K562 (cell line): ENCODE results near the gene SUMF1. TPM values are rescaled to one million over a fixed set of nuclear protein-coding genes. Genes with fewer than 3 reads are reported as not detected.
A peak's percentile ranks its signal among the peaks of the same experiment; 100 is the strongest.

Source experiments
- BRD4 ChIP-seq: fragments of 200-600 bp; sonication (generic); IDR thresholded peaks from 2 replicates; pipeline ENCODE4 v1.6.1; 2017; ENCODE audit warnings: inconsistent platforms
- DDX20 ChIP-seq: fragments of 450-650 bp; IDR thresholded peaks from 2 replicates; pipeline ENCODE4 v1.6.1; 2016; ENCODE audit warnings: missing genetic modification characterization, low read depth, mild to moderate bottlenecking, missing compliant biosample characterization, moderate library complexity
- HLTF ChIP-seq: fragments of 450-650 bp; IDR thresholded peaks from 2 replicates; pipeline ENCODE4 v1.6.1; 2016
- KHSRP ChIP-seq: fragments of 450-650 bp; IDR thresholded peaks from 2 replicates; pipeline ENCODE4 v1.6.1; 2017
- KLF1 ChIP-seq: fragments of 450-650 bp; IDR thresholded peaks from 2 replicates; pipeline ENCODE4 v1.6.1; 2016; ENCODE audit warnings: missing genetic modification characterization, missing compliant biosample characterization
- MCM2 ChIP-seq: fragments of 450-650 bp; IDR thresholded peaks from 2 replicates; pipeline ENCODE4 v1.6.1; 2017; ENCODE audit warnings: low read depth, mild to moderate bottlenecking
- MTA2 ChIP-seq: fragments of 450-650 bp; IDR thresholded peaks from 2 replicates; pipeline ENCODE4 v1.6.1; 2016; ENCODE audit warnings: low read depth
- NCOR1 ChIP-seq: fragments of 450-650 bp; IDR thresholded peaks from 2 replicates; pipeline ENCODE4 v1.6.1; 2016; ENCODE audit warnings: mild to moderate bottlenecking, moderate library complexity
- PYGO2 ChIP-seq: fragments of 450-650 bp; IDR thresholded peaks from 2 replicates; pipeline ENCODE4 v1.6.1; 2016; ENCODE audit warnings: mild to moderate bottlenecking, missing genetic modification characterization, moderate library complexity, missing compliant biosample characterization
- SMAD4 ChIP-seq: fragments of 250-450 bp; sonication (Bioruptor Pico); conservative IDR thresholded peaks from 2 replicates; pipeline ENCODE4 v1.8.0; 2021; ENCODE audit warnings: inconsistent platforms, mild to moderate bottlenecking, moderate library complexity
- SMC3 ChIP-seq: conservative IDR thresholded peaks from 2 replicates; pipeline ENCODE4 v1.6.1; 2011; ENCODE audit warnings: low read depth, low read length, improper control_type of control experiment; ENCODE audit not compliant: insufficient read depth
- SRF ChIP-seq, 2 experiments: fragments of 250-450, 450-650 bp in 1 of 2; sonication (Bioruptor Pico) in 1 of 2; sonication (generic) in 1 of 2; formaldehyde crosslinking; IDR thresholded peaks; 2 replicates each; pipeline versions ENCODE4 v1.5.0 to v1.5.1; 2020 to 2022; ENCODE audit warnings: mild to moderate bottlenecking in 1 of 2, missing genetic modification reagents in 1 of 2
- TGIF2 ChIP-seq: sonication (generic); formaldehyde crosslinking; IDR thresholded peaks from 2 replicates; pipeline ENCODE4 v1.8.1; 2022; ENCODE audit warnings: mild to moderate bottlenecking, missing genetic modification reagents, moderate library complexity
- ZNF282 ChIP-seq: sonication (generic); formaldehyde crosslinking; IDR thresholded peaks from 2 replicates; pipeline ENCODE4 v1.8.1; 2023; ENCODE audit warnings: missing genetic modification reagents
- ZNF444 ChIP-seq: fragments of 250-450 bp; sonication (Bioruptor Pico); IDR thresholded peaks from 2 replicates; pipeline ENCODE4 v1.4.0; 2020; ENCODE audit warnings: mild to moderate bottlenecking, moderate library complexity
- ZNF696 ChIP-seq: fragments of 250-450 bp; sonication (Bioruptor Pico); conservative IDR thresholded peaks from 2 replicates; pipeline ENCODE4 v1.4.0; 2020; ENCODE audit warnings: mild to moderate bottlenecking, moderate library complexity
- ZNF707 ChIP-seq: fragments of 250-450 bp; sonication (Bioruptor Pico); conservative IDR thresholded peaks from 2 replicates; pipeline ENCODE4 v1.8.0; 2022; ENCODE audit warnings: inconsistent platforms, mild to moderate bottlenecking, moderate library complexity
- polyA plus RNA-seq, 8 experiments: library from polyadenylated mRNA; depleted of rRNA in 4 of 8; stranded (reverse) in 5 of 8; unstranded in 3 of 8; fragments of >200 nt; fragmentation: Nextera tagmentation in 2 of 8; fragmentation: Illumina TruSeq in 1 of 8; extraction: Ambion mirVana in 2 of 8; extraction: Trizol in 1 of 8; gene quantifications; 2 replicates each; pipeline versions ENCODE4 v1.2.1 to v1.2.3, GENCODE V29; 2011 to 2014; ENCODE audit warnings: inconsistent platforms in 1 of 8, missing spikeins in 1 of 8
- total RNA-seq, 7 experiments: library from RNA; depleted of rRNA in 6 of 7; stranded (reverse); fragments of >200 nt in 6 of 7; fragmentation: Illumina TruSeq in 2 of 7; extraction: Trizol in 2 of 7; gene quantifications; 2 replicates each; pipeline versions ENCODE4 v1.2.1 to v1.2.3, GENCODE V29; 2011 to 2021; ENCODE audit warnings: low replicate concordance in 1 of 7
- TF ChIP-seq, protein P1 (sequence below): sonication (generic); formaldehyde crosslinking; IDR thresholded peaks from 2 replicates; pipeline ENCODE4 v1.8.0; 2022; ENCODE audit warnings: mild to moderate bottlenecking, missing genetic modification reagents, borderline replicate concordance
- TF ChIP-seq, protein P2 (sequence below): sonication (generic); formaldehyde crosslinking; IDR thresholded peaks from 2 replicates; pipeline ENCODE4 v1.8.1; 2023; ENCODE audit warnings: mild to moderate bottlenecking, missing genetic modification reagents
- TF ChIP-seq, protein P3 (sequence below): sonication (generic); formaldehyde crosslinking; IDR thresholded peaks from 2 replicates; pipeline ENCODE4 v1.8.0; 2023; ENCODE audit warnings: mild to moderate bottlenecking, missing genetic modification reagents
- TF ChIP-seq, protein P4 (sequence below), 2 experiments: IDR thresholded peaks in 1 of 2; conservative IDR thresholded peaks in 1 of 2; 2 replicates each; pipeline ENCODE4 v1.6.1; 2016; ENCODE audit warnings: low read depth in 2 of 2, mild to moderate bottlenecking in 1 of 2, missing compliant biosample characterization in 1 of 2, missing genetic modification characterization in 1 of 2, moderate library complexity in 1 of 2

Gene SUMF1
- total and polyA plus RNA-seq, 9 of the 15 experiments (the other 6 are each of a cell fraction or from before 2014, with no cell fraction given): 1.3 to 7.4 (median 4.2) TPM

DNA sequence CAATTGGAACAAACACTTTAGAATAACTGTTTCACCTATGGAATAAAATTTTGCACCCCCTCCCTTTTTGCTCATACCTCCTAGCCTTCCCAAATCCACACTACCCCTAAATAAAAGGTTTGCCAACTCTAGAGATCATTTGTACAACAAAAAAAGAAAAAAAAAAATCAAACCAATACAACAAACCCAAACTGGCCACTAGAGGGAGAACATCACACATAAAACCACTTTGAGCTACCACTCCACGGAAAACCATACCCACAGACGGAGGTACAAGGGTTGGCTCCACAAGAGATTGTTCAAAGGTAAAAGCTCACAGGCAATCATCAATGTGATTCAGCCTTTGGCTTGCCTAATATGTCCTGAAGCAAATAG is 116.3 kb downstream of the SUMF1 start (continued):
- TF ChIP-seq, protein P1, sequence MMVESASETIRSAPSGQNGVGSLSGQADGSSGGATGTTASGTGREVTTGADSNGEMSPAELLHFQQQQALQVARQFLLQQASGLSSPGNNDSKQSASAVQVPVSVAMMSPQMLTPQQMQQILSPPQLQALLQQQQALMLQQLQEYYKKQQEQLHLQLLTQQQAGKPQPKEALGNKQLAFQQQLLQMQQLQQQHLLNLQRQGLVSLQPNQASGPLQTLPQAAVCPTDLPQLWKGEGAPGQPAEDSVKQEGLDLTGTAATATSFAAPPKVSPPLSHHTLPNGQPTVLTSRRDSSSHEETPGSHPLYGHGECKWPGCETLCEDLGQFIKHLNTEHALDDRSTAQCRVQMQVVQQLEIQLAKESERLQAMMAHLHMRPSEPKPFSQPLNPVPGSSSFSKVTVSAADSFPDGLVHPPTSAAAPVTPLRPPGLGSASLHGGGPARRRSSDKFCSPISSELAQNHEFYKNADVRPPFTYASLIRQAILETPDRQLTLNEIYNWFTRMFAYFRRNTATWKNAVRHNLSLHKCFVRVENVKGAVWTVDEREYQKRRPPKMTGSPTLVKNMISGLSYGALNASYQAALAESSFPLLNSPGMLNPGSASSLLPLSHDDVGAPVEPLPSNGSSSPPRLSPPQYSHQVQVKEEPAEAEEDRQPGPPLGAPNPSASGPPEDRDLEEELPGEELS: no peak
- TF ChIP-seq SRF (CRISPR knock-in tag; IDR thresholded peaks at IDR 0.05): no peak
- TF ChIP-seq BRD4: no peak
- no peak for TF ChIP-seq ZNF444 (CRISPR knock-in tag)
- TF ChIP-seq, protein P2, sequence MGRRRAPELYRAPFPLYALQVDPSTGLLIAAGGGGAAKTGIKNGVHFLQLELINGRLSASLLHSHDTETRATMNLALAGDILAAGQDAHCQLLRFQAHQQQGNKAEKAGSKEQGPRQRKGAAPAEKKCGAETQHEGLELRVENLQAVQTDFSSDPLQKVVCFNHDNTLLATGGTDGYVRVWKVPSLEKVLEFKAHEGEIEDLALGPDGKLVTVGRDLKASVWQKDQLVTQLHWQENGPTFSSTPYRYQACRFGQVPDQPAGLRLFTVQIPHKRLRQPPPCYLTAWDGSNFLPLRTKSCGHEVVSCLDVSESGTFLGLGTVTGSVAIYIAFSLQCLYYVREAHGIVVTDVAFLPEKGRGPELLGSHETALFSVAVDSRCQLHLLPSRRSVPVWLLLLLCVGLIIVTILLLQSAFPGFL (CRISPR knock-in tag): no peak
- TF ChIP-seq ZNF707: no peak
- TF ChIP-seq, protein P3, sequence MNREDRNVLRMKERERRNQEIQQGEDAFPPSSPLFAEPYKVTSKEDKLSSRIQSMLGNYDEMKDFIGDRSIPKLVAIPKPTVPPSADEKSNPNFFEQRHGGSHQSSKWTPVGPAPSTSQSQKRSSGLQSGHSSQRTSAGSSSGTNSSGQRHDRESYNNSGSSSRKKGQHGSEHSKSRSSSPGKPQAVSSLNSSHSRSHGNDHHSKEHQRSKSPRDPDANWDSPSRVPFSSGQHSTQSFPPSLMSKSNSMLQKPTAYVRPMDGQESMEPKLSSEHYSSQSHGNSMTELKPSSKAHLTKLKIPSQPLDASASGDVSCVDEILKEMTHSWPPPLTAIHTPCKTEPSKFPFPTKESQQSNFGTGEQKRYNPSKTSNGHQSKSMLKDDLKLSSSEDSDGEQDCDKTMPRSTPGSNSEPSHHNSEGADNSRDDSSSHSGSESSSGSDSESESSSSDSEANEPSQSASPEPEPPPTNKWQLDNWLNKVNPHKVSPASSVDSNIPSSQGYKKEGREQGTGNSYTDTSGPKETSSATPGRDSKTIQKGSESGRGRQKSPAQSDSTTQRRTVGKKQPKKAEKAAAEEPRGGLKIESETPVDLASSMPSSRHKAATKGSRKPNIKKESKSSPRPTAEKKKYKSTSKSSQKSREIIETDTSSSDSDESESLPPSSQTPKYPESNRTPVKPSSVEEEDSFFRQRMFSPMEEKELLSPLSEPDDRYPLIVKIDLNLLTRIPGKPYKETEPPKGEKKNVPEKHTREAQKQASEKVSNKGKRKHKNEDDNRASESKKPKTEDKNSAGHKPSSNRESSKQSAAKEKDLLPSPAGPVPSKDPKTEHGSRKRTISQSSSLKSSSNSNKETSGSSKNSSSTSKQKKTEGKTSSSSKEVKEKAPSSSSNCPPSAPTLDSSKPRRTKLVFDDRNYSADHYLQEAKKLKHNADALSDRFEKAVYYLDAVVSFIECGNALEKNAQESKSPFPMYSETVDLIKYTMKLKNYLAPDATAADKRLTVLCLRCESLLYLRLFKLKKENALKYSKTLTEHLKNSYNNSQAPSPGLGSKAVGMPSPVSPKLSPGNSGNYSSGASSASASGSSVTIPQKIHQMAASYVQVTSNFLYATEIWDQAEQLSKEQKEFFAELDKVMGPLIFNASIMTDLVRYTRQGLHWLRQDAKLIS: no peak
- TF ChIP-seq HLTF: no peak
- no peak for TF ChIP-seq NCOR1
- peak; percentile 44; the same call in 1 of the 2 replicates for TF ChIP-seq SMAD4
- no peak for TF ChIP-seq ZNF282 (CRISPR knock-in tag)
- no peak for TF ChIP-seq MCM2
- TF ChIP-seq SMC3: peak; percentile 67
- no peak for TF ChIP-seq KLF1
- 0 out of 2 replicates have a peak, but pooled peaks have one; percentile 17 for TF ChIP-seq PYGO2
- TF ChIP-seq TGIF2 (CRISPR knock-in tag): no peak
- TF ChIP-seq MTA2: peak; percentile 19; the same call in 1 of the 2 replicates
- no peak for TF ChIP-seq DDX20 (tag)
- TF ChIP-seq, protein P4, sequence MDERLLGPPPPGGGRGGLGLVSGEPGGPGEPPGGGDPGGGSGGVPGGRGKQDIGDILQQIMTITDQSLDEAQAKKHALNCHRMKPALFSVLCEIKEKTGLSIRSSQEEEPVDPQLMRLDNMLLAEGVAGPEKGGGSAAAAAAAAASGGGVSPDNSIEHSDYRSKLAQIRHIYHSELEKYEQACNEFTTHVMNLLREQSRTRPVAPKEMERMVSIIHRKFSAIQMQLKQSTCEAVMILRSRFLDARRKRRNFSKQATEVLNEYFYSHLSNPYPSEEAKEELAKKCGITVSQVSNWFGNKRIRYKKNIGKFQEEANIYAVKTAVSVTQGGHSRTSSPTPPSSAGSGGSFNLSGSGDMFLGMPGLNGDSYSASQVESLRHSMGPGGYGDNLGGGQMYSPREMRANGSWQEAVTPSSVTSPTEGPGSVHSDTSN (CRISPR knock-in tag; IDR thresholded peaks at IDR 0.05; ENCODE audit: low read depth): no peak
- TF ChIP-seq, protein P4 (tag; conservative IDR thresholded peaks at IDR 0.05; ENCODE audit: low read depth): no peak
- TF ChIP-seq ZNF696: no peak
- no peak for TF ChIP-seq KHSRP
